ENCODE data around the gene ONECUT1.

- TF ChIP-seq POLR2A (IDR thresholded peaks at IDR 0.05; ENCODE audit: low read depth), result no peak
- TF ChIP-seq, protein P1, sequence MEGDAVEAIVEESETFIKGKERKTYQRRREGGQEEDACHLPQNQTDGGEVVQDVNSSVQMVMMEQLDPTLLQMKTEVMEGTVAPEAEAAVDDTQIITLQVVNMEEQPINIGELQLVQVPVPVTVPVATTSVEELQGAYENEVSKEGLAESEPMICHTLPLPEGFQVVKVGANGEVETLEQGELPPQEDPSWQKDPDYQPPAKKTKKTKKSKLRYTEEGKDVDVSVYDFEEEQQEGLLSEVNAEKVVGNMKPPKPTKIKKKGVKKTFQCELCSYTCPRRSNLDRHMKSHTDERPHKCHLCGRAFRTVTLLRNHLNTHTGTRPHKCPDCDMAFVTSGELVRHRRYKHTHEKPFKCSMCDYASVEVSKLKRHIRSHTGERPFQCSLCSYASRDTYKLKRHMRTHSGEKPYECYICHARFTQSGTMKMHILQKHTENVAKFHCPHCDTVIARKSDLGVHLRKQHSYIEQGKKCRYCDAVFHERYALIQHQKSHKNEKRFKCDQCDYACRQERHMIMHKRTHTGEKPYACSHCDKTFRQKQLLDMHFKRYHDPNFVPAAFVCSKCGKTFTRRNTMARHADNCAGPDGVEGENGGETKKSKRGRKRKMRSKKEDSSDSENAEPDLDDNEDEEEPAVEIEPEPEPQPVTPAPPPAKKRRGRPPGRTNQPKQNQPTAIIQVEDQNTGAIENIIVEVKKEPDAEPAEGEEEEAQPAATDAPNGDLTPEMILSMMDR (IDR thresholded peaks at IDR 0.05), result peak; percentile 65 to 80 (median 76)
Observed at GRCh38 chr15:52780172-52780980, 9.8 kb downstream of the ONECUT1 start.

All from esophagus muscularis mucosa (tissue), 3 donors.